SW 1271 (cell line): ENCODE data around the gene TSPAN2.

Source experiments
- DNase-seq, 2 experiments: peaks; one replicate each; lab custom pipeline; 2025; lab: John Stamatoyannopoulos, UW

TSPAN2 gene

GRCh38 chr1:115089420-115090185, at the start of gene TSPAN2:
Gene TSPAN2 (minus strand): TSS chr1:115089503. CDS start chr1:115089432, 71 bp downstream.
- DNase-seq = no peak

GRCh38 chr1:115138973-115139372, 49.7 kb upstream of the TSPAN2 start:
- DNase-seq = peak; percentile 18 to 74

GRCh38 chr1:115138271-115138670, 49.0 kb upstream of the TSPAN2 start:
- no peak for DNase-seq

- no peak for DNase-seq
Measured at GRCh38 chr1:115137191-115137590, 47.9 kb upstream of the TSPAN2 start.

GRCh38 chr1:115136706-115137105, 47.4 kb upstream of the TSPAN2 start:
- DNase-seq = no peak

- DNase-seq = no peak
Measured at GRCh38 chr1:115136106-115136505, 46.8 kb upstream of the TSPAN2 start.

- no peak for DNase-seq
Measured at GRCh38 chr1:115135681-115136080, 46.4 kb upstream of the TSPAN2 start.

GRCh38 chr1:115134850-115135480, 45.7 kb upstream of the TSPAN2 start:
- peak in 1 of 2 experiments; percentile 51 for DNase-seq

- no peak for DNase-seq
Measured at GRCh38 chr1:115134231-115134630, 44.9 kb upstream of the TSPAN2 start.

GRCh38 chr1:115133440-115133839, 44.1 kb upstream of the TSPAN2 start:
- DNase-seq = no peak

- no peak for DNase-seq
Measured at GRCh38 chr1:115130786-115131185, 41.5 kb upstream of the TSPAN2 start.

- no peak for DNase-seq
Measured at GRCh38 chr1:115129071-115129640, 39.9 kb upstream of the TSPAN2 start.

- no peak for DNase-seq
Measured at GRCh38 chr1:115127539-115127938, 38.2 kb upstream of the TSPAN2 start.

GRCh38 chr1:115126516-115126915, 37.2 kb upstream of the TSPAN2 start:
- DNase-seq = no peak

GRCh38 chr1:115123116-115123515, 33.8 kb upstream of the TSPAN2 start:
- DNase-seq = no peak

- no peak for DNase-seq
Measured at GRCh38 chr1:115121793-115122192, 32.5 kb upstream of the TSPAN2 start.

- DNase-seq = no peak
Measured at GRCh38 chr1:115120296-115120695, 31.0 kb upstream of the TSPAN2 start.

GRCh38 chr1:115118611-115119010, 29.3 kb upstream of the TSPAN2 start:
- no peak for DNase-seq

GRCh38 chr1:115118086-115118485, 28.8 kb upstream of the TSPAN2 start:
- no peak for DNase-seq

- no peak for DNase-seq
Measured at GRCh38 chr1:115117298-115117697, 28.0 kb upstream of the TSPAN2 start.

GRCh38 chr1:115116512-115116911, 27.2 kb upstream of the TSPAN2 start:
- DNase-seq = no peak

- no peak for DNase-seq
Measured at GRCh38 chr1:115115521-115116161, 26.3 kb upstream of the TSPAN2 start.

GRCh38 chr1:115114308-115114707, 25.0 kb upstream of the TSPAN2 start:
- no peak for DNase-seq
